Stimulated activated CD4-positive, alpha-beta T cell treated with anti-CD3 and anti-CD28 coated beads, Interleukin-15, amount 100 ng/mL, for 24 hours (primary cell): ENCODE results near the gene MATN4.

Source experiments
- DNase-seq: peaks from one replicate; pipeline ENCODE4 v3.0.0-alpha.2; 2020

Gene MATN4

GRCh38 chr20:45340951-45341350 lies 32.9 kb upstream of the MATN4 start:
- DNase-seq: no peak

- no peak for DNase-seq
Measured at GRCh38 chr20:45340236-45340847, 32.2 kb upstream of the MATN4 start.

GRCh38 chr20:45339799-45340198 lies 31.7 kb upstream of the MATN4 start:
- no peak for DNase-seq

- no peak for DNase-seq
Measured at GRCh38 chr20:45339084-45339483, 31.0 kb upstream of the MATN4 start.

- no peak for DNase-seq
Measured at GRCh38 chr20:45338121-45339030, 30.3 kb upstream of the MATN4 start.

- no peak for DNase-seq
Measured at GRCh38 chr20:45337367-45338120, 29.4 kb upstream of the MATN4 start.

- no peak for DNase-seq
Measured at GRCh38 chr20:45336530-45337366, 28.6 kb upstream of the MATN4 start.

GRCh38 chr20:45330476-45330875 lies 22.4 kb upstream of the MATN4 start:
- DNase-seq: no peak

- no peak for DNase-seq
Measured at GRCh38 chr20:45329497-45330319, 21.6 kb upstream of the MATN4 start.

- DNase-seq: no peak
Measured at GRCh38 chr20:45328451-45328850, 20.4 kb upstream of the MATN4 start.

- DNase-seq: no peak
Measured at GRCh38 chr20:45325371-45325770, 17.3 kb upstream of the MATN4 start.

GRCh38 chr20:45323731-45324130 lies 15.6 kb upstream of the MATN4 start:
- no peak for DNase-seq

GRCh38 chr20:45322952-45323383 lies 14.9 kb upstream of the MATN4 start:
- DNase-seq: no peak

- peak; percentile 17 for DNase-seq
Measured at GRCh38 chr20:45320948-45321595, 13.0 kb upstream of the MATN4 start.

- no peak for DNase-seq
Measured at GRCh38 chr20:45318948-45319347, 10.8 kb upstream of the MATN4 start.

GRCh38 chr20:45318386-45318939 lies 10.4 kb upstream of the MATN4 start:
- DNase-seq: peak; percentile 21

- no peak for DNase-seq
Measured at GRCh38 chr20:45317826-45318225, 9.7 kb upstream of the MATN4 start.

GRCh38 chr20:45316150-45317080 lies 8.3 kb upstream of the MATN4 start:
- no peak for DNase-seq

GRCh38 chr20:45315672-45316071 lies 7.6 kb upstream of the MATN4 start:
- no peak for DNase-seq

- DNase-seq: no peak
Measured at GRCh38 chr20:45313943-45314342, 5.8 kb upstream of the MATN4 start.
